Measurements from ENCODE around the gene ME1.

Gene ME1

GRCh38 chr6:83183082-83183828, 247.6 kb downstream of the ME1 start:
- no peak for DNase-seq

DNA sequence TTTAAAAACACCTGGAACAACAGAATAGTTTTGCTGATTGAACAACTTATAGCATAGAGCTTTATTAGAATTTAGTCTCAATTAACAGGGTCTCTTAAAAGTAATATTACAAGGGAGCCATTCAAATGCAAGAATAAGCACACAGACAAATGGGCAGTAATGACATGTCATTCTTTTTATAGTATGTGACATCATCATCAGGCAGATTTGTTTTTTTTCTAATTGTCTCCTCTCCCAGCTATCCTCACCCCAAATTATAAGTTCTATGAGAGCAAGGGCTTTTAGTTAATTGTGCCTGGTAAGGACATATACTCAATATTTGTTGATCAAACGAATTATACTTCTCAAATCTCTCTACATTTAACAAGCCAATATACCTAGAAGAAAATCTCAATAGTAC, 248.7 kb downstream of the ME1 start:
- no peak for DNase-seq

DNA sequence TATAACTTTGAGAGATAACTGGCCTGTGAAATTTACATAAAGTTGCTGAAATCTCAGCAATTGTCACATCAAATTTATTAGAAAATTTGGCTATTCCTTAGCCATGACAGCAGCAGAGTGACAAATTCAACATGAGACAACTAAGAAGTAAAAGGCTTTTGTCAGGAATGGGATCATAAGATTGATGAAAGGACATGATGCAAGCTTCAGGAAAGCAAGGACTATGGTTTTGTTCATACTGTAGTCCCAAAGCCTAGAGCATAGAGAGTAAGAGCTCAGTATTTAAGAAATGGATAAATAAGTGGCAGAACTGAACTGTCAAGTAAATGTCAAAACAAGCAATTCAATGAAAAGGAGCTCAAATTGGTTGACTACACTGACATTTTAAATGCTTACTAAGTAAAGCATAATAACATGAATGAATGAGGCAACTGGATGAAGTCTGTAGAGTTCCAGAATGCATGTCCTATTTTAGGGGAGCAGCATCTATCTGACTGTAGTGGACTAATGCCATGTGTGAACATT, 250.4 kb downstream of the ME1 start:
- no peak for DNase-seq

DNA sequence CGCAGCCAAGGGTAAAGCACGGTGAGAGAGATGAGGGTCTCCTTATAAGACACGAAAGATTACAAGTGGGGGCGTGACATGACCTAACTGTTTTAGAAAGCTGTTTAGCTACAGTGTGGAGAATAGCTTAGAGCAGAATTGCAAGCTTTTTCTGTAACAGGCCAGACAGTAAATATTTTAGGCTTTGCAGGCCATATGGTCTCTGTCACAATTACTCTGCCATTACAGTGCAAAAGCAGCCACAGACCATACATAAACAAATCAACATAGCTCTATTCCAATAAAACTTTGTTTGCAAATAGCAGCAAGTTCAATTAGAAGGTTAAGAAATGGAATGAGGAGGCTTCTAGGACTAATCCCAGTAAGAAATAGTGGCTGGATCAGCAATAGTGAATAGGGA, 254.6 kb downstream of the ME1 start:
- DNase-seq, result no peak

- DNase-seq, result no peak
These were observed 261.3 kb downstream of the ME1 start for GRCh38 chr6:83169511-83169910.

DNA sequence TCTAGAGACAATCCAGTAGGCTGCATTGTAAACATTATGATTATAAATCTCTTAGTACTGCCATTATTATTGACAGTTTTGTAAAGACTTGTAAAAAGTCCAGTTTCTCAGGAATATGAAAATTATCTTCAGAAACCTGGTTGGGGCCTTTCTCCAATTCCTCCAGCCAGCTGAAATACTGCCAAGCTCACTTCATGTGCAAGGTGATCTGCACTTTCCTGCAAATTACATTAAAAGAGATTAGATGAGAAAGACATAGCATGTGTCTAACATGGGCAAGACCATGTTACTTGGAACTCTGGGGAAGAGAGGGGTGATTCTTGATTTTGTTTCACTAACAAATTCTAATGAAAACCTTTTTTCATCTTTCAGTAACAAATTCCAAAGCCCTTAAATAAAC, 261.7 kb downstream of the ME1 start:
- DNase-seq, result no peak

DNA sequence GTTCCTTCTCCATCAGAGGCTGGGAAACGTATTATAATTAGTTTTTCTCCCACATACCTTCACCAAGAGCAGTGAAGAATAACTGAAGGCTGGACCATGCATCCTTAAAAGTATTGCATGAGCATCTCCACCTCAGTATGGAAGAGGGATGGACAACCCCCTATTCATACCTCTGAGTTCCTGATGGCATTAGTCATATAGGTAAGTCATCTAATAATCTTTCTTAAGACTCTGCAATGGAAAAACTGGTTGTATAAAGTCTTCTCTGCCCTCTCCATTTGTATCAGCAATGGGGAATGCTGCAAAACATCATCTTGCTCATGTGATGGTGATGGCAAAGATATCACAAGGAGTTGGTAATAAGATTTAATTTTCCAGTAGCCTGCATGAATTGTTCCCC, 262.3 kb downstream of the ME1 start:
- DNase-seq, result no peak

DNA sequence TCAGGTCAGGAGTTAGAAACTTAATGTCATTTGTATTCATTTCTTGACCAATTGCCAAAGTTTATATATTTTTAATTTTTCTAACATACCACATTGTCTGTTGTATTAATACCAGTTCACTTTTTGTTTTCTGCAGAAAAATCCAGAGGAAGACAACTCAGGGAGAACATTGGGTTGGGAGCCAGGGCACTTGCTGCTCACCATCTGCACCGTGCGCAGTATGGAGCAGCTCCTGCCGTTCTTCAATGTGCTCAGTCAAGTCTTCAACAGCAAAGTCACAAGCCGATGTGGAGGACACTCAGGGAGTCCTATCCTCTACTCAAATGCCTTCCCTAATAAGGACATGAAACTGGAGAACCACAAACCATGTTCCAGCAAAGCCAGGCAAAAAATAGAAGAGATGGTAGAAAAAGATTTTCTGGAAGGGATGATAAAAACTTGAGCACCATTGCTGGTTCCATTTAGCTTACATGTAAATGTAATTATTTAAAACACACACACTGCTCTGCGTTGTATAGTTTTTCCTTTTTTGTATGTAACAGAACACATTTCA, 263.0 kb downstream of the ME1 start:
- DNase-seq, result no peak

All from activated CD4-positive, CD25-positive, alpha-beta regulatory T cell (primary cell).